ENCODE data around the gene HECTD2. TPM values are rescaled to one million over a fixed set of nuclear protein-coding genes. Genes with fewer than 3 reads are reported as not detected.

Gene HECTD2
- total and polyA plus RNA-seq, 9 of the 15 experiments (the other 6 are each of a cell fraction or from before 2014, with no cell fraction given): 1.3 to 5.9 (median 3.9) TPM

DNA sequence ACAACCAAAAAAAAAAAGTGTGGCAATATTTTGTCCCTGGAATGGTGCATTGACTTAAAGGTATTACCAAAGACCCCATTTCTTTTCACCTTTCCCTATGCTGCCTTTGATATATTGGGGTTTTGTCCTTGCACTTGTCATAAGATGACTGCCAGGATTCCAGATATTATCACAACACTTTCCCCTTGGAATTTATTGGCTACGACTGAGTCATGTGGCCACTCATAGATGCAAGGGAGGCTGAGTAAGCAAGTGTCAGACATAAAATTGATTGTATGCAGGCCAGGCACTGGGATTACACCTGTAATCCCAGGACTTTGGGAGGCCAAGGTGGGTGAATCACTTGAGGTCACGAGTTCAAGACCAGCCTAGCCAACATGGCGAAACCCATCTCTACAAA is 139.1 kb downstream of the HECTD2 start:
- Histone ChIP-seq H3K27me3 (ENCODE audit: control insufficient read depth in 2 of 2, insufficient read depth in 2 of 2, low read length in 2 of 2) (no peaks in the 10 kb centered on the region), H3K36me3 (ENCODE audit: control insufficient read depth, insufficient read depth, low read length) (no peaks in the 10 kb centered on the region), H3K4me1 (replicated peaks in 1 of 2; ENCODE audit: control insufficient read depth in 2 of 2, insufficient read depth in 2 of 2, low read length in 2 of 2) (no peaks in the 10 kb centered on the region; a peak in 2 of 5 replicates), H3K4me3 (no peak overlapping the region), H3K9me1 (ENCODE audit: control insufficient read depth, insufficient read depth, low read length) (no peaks in the 10 kb centered on the region), H3K27ac (ENCODE audit: extremely low read depth, low read depth, low read length) (no peak overlapping the region), H3K4me2 (ENCODE audit: insufficient read depth, low read length) (no peak overlapping the region), H2AFZ (ENCODE audit: low read depth, low read length) (no peak overlapping the region), H3K79me2 (ENCODE audit: control insufficient read depth, insufficient read depth, low read length) (no peaks in the 10 kb centered on the region), H4K20me1 (replicated peaks; ENCODE audit: control insufficient read depth, insufficient read depth, low read length) (no peaks in the 10 kb centered on the region), H3K9me3 (replicated peaks; ENCODE audit: control insufficient read depth, insufficient read depth, low read depth, low read length) (no peaks in the 10 kb centered on the region), H3K9ac (ENCODE audit: insufficient read depth in 1 of 2, low read depth in 2 of 2, low read length in 2 of 2) (no peak overlapping the region)
- TF ChIP-seq, protein P1, sequence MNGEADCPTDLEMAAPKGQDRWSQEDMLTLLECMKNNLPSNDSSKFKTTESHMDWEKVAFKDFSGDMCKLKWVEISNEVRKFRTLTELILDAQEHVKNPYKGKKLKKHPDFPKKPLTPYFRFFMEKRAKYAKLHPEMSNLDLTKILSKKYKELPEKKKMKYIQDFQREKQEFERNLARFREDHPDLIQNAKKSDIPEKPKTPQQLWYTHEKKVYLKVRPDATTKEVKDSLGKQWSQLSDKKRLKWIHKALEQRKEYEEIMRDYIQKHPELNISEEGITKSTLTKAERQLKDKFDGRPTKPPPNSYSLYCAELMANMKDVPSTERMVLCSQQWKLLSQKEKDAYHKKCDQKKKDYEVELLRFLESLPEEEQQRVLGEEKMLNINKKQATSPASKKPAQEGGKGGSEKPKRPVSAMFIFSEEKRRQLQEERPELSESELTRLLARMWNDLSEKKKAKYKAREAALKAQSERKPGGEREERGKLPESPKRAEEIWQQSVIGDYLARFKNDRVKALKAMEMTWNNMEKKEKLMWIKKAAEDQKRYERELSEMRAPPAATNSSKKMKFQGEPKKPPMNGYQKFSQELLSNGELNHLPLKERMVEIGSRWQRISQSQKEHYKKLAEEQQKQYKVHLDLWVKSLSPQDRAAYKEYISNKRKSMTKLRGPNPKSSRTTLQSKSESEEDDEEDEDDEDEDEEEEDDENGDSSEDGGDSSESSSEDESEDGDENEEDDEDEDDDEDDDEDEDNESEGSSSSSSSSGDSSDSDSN (IDR thresholded peaks at IDR 0.05; ENCODE audit: borderline replicate concordance in 1 of 2, low read depth in 2 of 2, low read length in 2 of 2): no peak
- no peak for TF ChIP-seq BHLHE40 (IDR thresholded peaks at IDR 0.05; ENCODE audit: low read length)
- 0 out of 2 replicates have a peak, but pooled peaks have one; percentile 26 for TF ChIP-seq FOSL1 (tag; conservative IDR thresholded peaks at IDR 0.05)
- no peak for TF ChIP-seq NEUROD1 (IDR thresholded peaks at IDR 0.05; ENCODE audit: borderline replicate concordance, low read depth, low read length, partially characterized antibody)
- no peak for TF ChIP-seq NRF1 (conservative IDR thresholded peaks at IDR 0.05 in 1 of 2, IDR thresholded peaks at IDR 0.05 in 1 of 2)
- no peak for TF ChIP-seq TGIF2 (CRISPR knock-in tag; IDR thresholded peaks at IDR 0.05)
- TF ChIP-seq, protein P2, sequence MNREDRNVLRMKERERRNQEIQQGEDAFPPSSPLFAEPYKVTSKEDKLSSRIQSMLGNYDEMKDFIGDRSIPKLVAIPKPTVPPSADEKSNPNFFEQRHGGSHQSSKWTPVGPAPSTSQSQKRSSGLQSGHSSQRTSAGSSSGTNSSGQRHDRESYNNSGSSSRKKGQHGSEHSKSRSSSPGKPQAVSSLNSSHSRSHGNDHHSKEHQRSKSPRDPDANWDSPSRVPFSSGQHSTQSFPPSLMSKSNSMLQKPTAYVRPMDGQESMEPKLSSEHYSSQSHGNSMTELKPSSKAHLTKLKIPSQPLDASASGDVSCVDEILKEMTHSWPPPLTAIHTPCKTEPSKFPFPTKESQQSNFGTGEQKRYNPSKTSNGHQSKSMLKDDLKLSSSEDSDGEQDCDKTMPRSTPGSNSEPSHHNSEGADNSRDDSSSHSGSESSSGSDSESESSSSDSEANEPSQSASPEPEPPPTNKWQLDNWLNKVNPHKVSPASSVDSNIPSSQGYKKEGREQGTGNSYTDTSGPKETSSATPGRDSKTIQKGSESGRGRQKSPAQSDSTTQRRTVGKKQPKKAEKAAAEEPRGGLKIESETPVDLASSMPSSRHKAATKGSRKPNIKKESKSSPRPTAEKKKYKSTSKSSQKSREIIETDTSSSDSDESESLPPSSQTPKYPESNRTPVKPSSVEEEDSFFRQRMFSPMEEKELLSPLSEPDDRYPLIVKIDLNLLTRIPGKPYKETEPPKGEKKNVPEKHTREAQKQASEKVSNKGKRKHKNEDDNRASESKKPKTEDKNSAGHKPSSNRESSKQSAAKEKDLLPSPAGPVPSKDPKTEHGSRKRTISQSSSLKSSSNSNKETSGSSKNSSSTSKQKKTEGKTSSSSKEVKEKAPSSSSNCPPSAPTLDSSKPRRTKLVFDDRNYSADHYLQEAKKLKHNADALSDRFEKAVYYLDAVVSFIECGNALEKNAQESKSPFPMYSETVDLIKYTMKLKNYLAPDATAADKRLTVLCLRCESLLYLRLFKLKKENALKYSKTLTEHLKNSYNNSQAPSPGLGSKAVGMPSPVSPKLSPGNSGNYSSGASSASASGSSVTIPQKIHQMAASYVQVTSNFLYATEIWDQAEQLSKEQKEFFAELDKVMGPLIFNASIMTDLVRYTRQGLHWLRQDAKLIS (CRISPR knock-in tag; IDR thresholded peaks at IDR 0.05): no peak
- TF ChIP-seq TRIM24 (IDR thresholded peaks at IDR 0.05): no peak
- no peak for FAIRE-seq
- ATAC-seq: no peak
- intact Hi-C loops (cut with micrococcal nuclease) (loop anchor here (10.0 kb wide), 1 partner anchor 544 kb away; no protein-coding TSS in a partner anchor), in situ Hi-C loops (cut with MboI) (loop anchor here (10.0 kb wide), 1 partner anchor 254 kb away; no protein-coding TSS in a partner anchor)
- ChIA-PET CTCF (ENCODE audit: low intra/inter-chr PET ratio) (no interaction called here), POLR2A (no interaction called here)
- DNase-seq (ENCODE audit: extremely low read depth in 1 of 4, low spot score in 3 of 4): no peak
- no TSS peak for BruUV-seq (replicated peaks)
- WGBS (ENCODE audit: insufficient coverage, low coverage, missing lambda C conversion rate): 78% methylated on average over 1 of the region's 3 CpGs

All from K562 (cell line).